Nephron progenitor cell (in vitro differentiated cells): ENCODE measurements around the gene RAPGEF5.

ENCODE experiments used
- DNase-seq: peaks from one replicate; pipeline ENCODE4 v3.0.0; 2021
- H3K27ac Mint-ChIP-seq: 2 replicates; pipeline ENCODE4 v1.8.0; 2021; ENCODE audit warnings: mild to moderate bottlenecking, moderate library complexity, mixed read lengths
- H3K27me3 Mint-ChIP-seq: 2 replicates; pipeline ENCODE4 v1.8.0; 2021; ENCODE audit warnings: mild to moderate bottlenecking, low read depth, mixed read lengths; ENCODE audit not compliant: poor library complexity
- H3K36me3 Mint-ChIP-seq: 2 replicates; pipeline ENCODE4 v1.8.0; 2021; ENCODE audit warnings: low read depth, mixed read lengths
- H3K4me1 Mint-ChIP-seq: 2 replicates; pipeline ENCODE4 v1.8.0; 2021; ENCODE audit warnings: mixed read lengths
- H3K4me3 Mint-ChIP-seq: 2 replicates; pipeline ENCODE4 v1.8.0; 2021; ENCODE audit warnings: mild to moderate bottlenecking, moderate library complexity, mixed read lengths
- H3K9me3 Mint-ChIP-seq: 2 replicates; pipeline ENCODE4 v1.8.0; 2021; ENCODE audit warnings: mild to moderate bottlenecking, moderate library complexity, mixed read lengths
- TF ChIP-seq, protein P1 (sequence below): fragments of 200-600 bp; sonication (generic); IDR thresholded peaks from 2 replicates; pipeline ENCODE4 v1.5.0; 2021; ENCODE audit warnings: antibody characterized with exemption

Gene RAPGEF5

DNA sequence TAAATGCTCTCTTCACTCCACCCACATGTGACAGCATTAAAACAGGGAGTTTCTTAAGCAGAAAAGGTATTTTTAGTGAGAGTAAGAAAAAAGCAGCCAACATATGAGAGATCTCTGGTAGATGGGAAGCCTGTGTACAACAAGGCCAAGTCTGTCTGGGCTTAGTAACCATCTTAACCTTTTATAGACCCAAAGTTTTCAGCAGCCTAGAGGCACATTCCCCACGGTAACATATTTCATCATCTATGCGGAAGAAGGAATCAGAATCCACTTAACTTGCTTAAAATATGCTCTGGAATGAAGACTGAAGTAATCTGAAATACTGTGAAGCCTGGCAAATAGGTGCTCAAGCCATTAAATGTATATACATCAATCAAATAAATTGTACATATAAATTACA, 127.8 kb downstream of the RAPGEF5 start:
- TF ChIP-seq, protein P1, sequence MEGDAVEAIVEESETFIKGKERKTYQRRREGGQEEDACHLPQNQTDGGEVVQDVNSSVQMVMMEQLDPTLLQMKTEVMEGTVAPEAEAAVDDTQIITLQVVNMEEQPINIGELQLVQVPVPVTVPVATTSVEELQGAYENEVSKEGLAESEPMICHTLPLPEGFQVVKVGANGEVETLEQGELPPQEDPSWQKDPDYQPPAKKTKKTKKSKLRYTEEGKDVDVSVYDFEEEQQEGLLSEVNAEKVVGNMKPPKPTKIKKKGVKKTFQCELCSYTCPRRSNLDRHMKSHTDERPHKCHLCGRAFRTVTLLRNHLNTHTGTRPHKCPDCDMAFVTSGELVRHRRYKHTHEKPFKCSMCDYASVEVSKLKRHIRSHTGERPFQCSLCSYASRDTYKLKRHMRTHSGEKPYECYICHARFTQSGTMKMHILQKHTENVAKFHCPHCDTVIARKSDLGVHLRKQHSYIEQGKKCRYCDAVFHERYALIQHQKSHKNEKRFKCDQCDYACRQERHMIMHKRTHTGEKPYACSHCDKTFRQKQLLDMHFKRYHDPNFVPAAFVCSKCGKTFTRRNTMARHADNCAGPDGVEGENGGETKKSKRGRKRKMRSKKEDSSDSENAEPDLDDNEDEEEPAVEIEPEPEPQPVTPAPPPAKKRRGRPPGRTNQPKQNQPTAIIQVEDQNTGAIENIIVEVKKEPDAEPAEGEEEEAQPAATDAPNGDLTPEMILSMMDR: no peak
- DNase-seq: no peak
- H3K9me3 Mint-ChIP-seq: no peaks in the 10 kb centered on the region
- no peak overlapping the region for H3K27ac Mint-ChIP-seq
- no peaks in the 10 kb centered on the region for H3K36me3 Mint-ChIP-seq
- no peak overlapping the region for H3K4me3 Mint-ChIP-seq
- H3K4me1 Mint-ChIP-seq: peaks cover 5% of the 10 kb centered on the region
- H3K27me3 Mint-ChIP-seq: peaks cover 8% of the 10 kb centered on the region

- H3K27me3 Mint-ChIP-seq: peaks cover 10% of the 10 kb centered on the region
- peaks cover 23% of the 10 kb centered on the region for H3K36me3 Mint-ChIP-seq
- H3K4me1 Mint-ChIP-seq: no peaks in the 10 kb centered on the region
- no peak overlapping the region for H3K27ac Mint-ChIP-seq
- peaks cover 28% of the 10 kb centered on the region for H3K9me3 Mint-ChIP-seq
- no peak for DNase-seq
- TF ChIP-seq, protein P1: no peak
- no peak overlapping the region for H3K4me3 Mint-ChIP-seq
Measured at GRCh38 chr7:22223807-22224206, 133.1 kb downstream of the RAPGEF5 start.

DNA sequence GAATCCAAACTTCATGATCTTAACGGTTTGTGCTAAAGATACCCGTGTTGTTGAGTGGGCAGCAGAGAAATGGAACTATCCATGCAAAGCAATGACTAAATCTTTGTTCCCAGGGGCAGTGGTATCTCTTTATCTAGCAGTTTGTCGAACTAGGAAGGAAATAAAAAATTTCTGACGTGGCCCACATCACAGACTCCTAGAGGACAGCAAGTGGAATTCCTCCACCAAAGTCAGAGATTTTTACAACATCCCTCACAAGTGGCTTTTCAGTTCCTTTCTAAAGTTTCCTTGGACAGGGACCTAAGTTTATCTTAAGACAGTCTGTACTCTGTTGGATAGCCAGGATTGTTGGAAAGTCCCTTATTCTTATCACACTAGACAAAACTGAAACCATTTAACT, 136.0 kb downstream of the RAPGEF5 start:
- Mint-ChIP-seq H3K27me3 (peaks cover 15% of the 10 kb centered on the region), H3K9me3 (peaks cover 28% of the 10 kb centered on the region), H3K27ac (no peak overlapping the region), H3K36me3 (peaks cover 23% of the 10 kb centered on the region), H3K4me1 (no peaks in the 10 kb centered on the region), H3K4me3 (no peak overlapping the region)
- TF ChIP-seq, protein P1: no peak
- no peak for DNase-seq

DNA sequence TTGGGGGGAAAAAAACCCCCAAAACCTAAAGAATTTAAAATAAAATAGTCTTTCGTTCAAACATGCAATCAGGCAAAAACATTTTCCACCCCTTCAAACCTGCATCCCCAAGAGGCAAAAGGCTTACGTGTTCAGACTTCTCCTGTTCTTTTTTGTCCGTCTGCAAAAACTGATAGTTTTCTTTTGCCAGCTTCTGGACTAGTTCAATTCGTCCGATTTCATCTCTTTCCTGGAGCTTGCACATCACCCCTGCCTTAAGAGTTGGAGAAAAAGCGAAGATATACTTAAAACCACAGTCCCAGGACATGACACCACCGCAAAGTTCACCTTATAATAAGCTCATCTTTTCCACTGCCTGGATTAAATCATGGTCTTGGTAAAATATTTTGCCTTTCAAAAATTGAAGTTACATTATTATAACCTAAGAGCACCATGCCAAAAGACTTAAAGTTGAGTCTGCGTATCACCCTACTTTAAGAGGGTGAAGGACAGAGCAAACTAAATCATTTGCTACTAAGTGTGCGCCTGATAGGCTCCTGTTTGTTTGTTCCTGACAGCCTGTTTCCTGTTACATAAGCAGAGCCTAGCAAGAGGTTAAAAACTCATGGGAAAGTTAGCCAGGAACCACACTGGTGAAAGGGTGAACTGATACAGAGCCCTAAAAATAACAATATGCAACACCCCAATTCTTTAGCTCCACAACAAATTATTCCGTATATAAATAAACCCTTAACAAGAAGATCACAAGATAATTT, 137.0 kb downstream of the RAPGEF5 start:
- Mint-ChIP-seq H3K36me3 (peaks cover 23% of the 10 kb centered on the region), H3K27me3 (peaks cover 15% of the 10 kb centered on the region), H3K4me1 (no peaks in the 10 kb centered on the region), H3K27ac (no peak overlapping the region), H3K9me3 (peaks cover 28% of the 10 kb centered on the region), H3K4me3 (no peak overlapping the region)
- DNase-seq: no peak
- TF ChIP-seq, protein P1: no peak

- Mint-ChIP-seq H3K27me3 (peaks cover 12% of the 10 kb centered on the region), H3K36me3 (peaks cover 23% of the 10 kb centered on the region), H3K9me3 (peaks cover 28% of the 10 kb centered on the region), H3K27ac (no peak overlapping the region), H3K4me1 (no peaks in the 10 kb centered on the region), H3K4me3 (no peak overlapping the region)
- DNase-seq: no peak
- TF ChIP-seq, protein P1: no peak
Measured at GRCh38 chr7:22219036-22219435, 137.9 kb downstream of the RAPGEF5 start.
